ENCODE results near the gene ZIC1.
A peak's percentile ranks its signal among the peaks of the same experiment; 100 is the strongest.

Gene ZIC1

GRCh38 chr3:147369231-147369630 lies 39.9 kb upstream of the ZIC1 start:
- H3K9me3 ChIP-seq (ENCODE audit: insufficient read depth, low read depth, low read length) = peaks cover 3% of the 10 kb centered on the region; the same call in 1 of the 2 replicates
- H3K4me1 ChIP-seq (ENCODE audit: insufficient read depth, low read length) = peaks cover 12% of the 10 kb centered on the region; the same call in 1 of the 2 replicates
- H3K27ac ChIP-seq (ENCODE audit: low read length) = no peak overlapping the region
- no peaks in the 10 kb centered on the region for H3K36me3 ChIP-seq (ENCODE audit: insufficient read depth, low read depth, low read length)
- H3K9ac ChIP-seq (ENCODE audit: low read depth, low read length) = no peak overlapping the region
- no peak overlapping the region for H3K4me3 ChIP-seq (ENCODE audit: low read length)
- peaks cover 100% of the 10 kb centered on the region for H3K27me3 ChIP-seq (ENCODE audit: insufficient read depth, low read length)

GRCh38 chr3:147369661-147370123 lies 39.5 kb upstream of the ZIC1 start:
- H3K9ac ChIP-seq (ENCODE audit: low read depth, low read length) = no peak overlapping the region
- peaks cover 3% of the 10 kb centered on the region; the same call in 1 of the 2 replicates for H3K9me3 ChIP-seq (ENCODE audit: insufficient read depth, low read depth, low read length)
- no peak overlapping the region for H3K27ac ChIP-seq (ENCODE audit: low read length)
- peaks cover 100% of the 10 kb centered on the region for H3K27me3 ChIP-seq (ENCODE audit: insufficient read depth, low read length)
- H3K4me1 ChIP-seq (ENCODE audit: insufficient read depth, low read length) = peaks cover 12% of the 10 kb centered on the region; the same call in 1 of the 2 replicates
- H3K4me3 ChIP-seq (ENCODE audit: low read length) = peak overlapping the region; percentile 33; the same call in 1 of the 2 replicates
- no peaks in the 10 kb centered on the region for H3K36me3 ChIP-seq (ENCODE audit: insufficient read depth, low read depth, low read length)

DNA sequence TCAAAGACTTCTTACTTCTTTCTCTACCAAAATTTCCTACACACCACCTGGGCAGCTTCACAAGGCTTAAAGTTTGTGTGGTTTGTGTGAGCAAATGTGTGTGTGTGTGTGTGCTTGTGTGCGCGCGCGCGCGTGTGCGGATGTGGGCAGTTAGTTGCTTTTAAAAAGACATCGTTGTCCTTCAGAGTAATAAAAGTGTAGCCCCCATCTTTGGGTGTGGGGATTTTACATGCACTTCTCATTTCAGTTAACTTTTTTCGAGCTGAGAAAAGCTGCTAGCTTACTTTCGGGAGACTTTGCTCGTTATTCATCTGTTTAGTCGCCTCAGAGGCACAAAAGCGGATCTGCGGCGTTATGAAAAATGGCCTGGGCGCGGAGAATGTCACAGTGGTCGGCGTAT lies 38.8 kb upstream of the ZIC1 start:
- no peak overlapping the region for H3K9ac ChIP-seq (ENCODE audit: low read depth, low read length)
- 0 out of 2 replicates have a peak overlapping the region, but pooled peaks have one; percentile 16 for H3K4me3 ChIP-seq (ENCODE audit: low read length)
- peaks cover 3% of the 10 kb centered on the region; the same call in 1 of the 2 replicates for H3K9me3 ChIP-seq (ENCODE audit: insufficient read depth, low read depth, low read length)
- H3K4me1 ChIP-seq (ENCODE audit: insufficient read depth, low read length) = peaks cover 12% of the 10 kb centered on the region; the same call in 1 of the 2 replicates
- H3K27ac ChIP-seq (ENCODE audit: low read length) = no peak overlapping the region
- no peaks in the 10 kb centered on the region for H3K36me3 ChIP-seq (ENCODE audit: insufficient read depth, low read depth, low read length)
- H3K27me3 ChIP-seq (ENCODE audit: insufficient read depth, low read length) = peaks cover 100% of the 10 kb centered on the region

DNA sequence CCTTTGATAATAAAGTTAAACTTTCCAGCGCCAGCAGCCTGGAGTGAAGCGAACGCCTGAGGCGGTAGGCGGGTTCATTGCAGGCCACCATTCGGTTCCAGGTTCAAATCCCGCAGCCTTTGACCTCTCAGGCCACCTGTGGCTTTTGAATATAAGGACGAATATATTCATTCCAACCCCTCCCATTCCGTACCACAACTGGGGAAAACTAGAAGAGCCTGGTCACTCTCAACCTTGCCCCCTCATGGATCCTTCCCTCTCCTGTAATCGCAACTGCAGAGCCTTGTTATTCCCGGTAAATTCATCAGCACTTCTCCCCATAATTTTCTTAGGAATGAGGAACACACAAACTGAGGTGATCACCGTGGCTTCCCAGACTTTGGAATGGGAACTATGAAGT lies 38.0 kb upstream of the ZIC1 start:
- no peak overlapping the region for H3K9ac ChIP-seq (ENCODE audit: low read depth, low read length)
- H3K9me3 ChIP-seq (ENCODE audit: insufficient read depth, low read depth, low read length) = peaks cover 3% of the 10 kb centered on the region; the same call in 1 of the 2 replicates
- H3K4me3 ChIP-seq (ENCODE audit: low read length) = peak overlapping the region; percentile 36; the same call in 1 of the 2 replicates
- no peaks in the 10 kb centered on the region for H3K36me3 ChIP-seq (ENCODE audit: insufficient read depth, low read depth, low read length)
- H3K4me1 ChIP-seq (ENCODE audit: insufficient read depth, low read length) = peaks cover 12% of the 10 kb centered on the region; the same call in 1 of the 2 replicates
- H3K27ac ChIP-seq (ENCODE audit: low read length) = no peak overlapping the region
- peaks cover 100% of the 10 kb centered on the region for H3K27me3 ChIP-seq (ENCODE audit: insufficient read depth, low read length)

- peaks cover 100% of the 10 kb centered on the region for H3K27me3 ChIP-seq (ENCODE audit: insufficient read depth, low read length)
- no peak overlapping the region for H3K9ac ChIP-seq (ENCODE audit: low read depth, low read length)
- H3K4me3 ChIP-seq (ENCODE audit: low read length) = no peak overlapping the region
- H3K9me3 ChIP-seq (ENCODE audit: insufficient read depth, low read depth, low read length) = peaks cover 3% of the 10 kb centered on the region; the same call in 1 of the 2 replicates
- H3K4me1 ChIP-seq (ENCODE audit: insufficient read depth, low read length) = peaks cover 14% of the 10 kb centered on the region; the same call in 1 of the 2 replicates
- H3K27ac ChIP-seq (ENCODE audit: low read length) = no peak overlapping the region
- no peaks in the 10 kb centered on the region for H3K36me3 ChIP-seq (ENCODE audit: insufficient read depth, low read depth, low read length)
These were observed 37.3 kb upstream of the ZIC1 start for GRCh38 chr3:147371771-147372340.

- Histone ChIP-seq H3K9me3 (ENCODE audit: insufficient read depth, low read depth, low read length) (peaks cover 3% of the 10 kb centered on the region; the same call in 1 of the 2 replicates), H3K27me3 (ENCODE audit: insufficient read depth, low read length) (peaks cover 100% of the 10 kb centered on the region), H3K4me3 (ENCODE audit: low read length) (no peak overlapping the region)
These were observed 36.6 kb upstream of the ZIC1 start for GRCh38 chr3:147372525-147373027.

GRCh38 chr3:147373301-147373700 lies 35.9 kb upstream of the ZIC1 start:
- no peak overlapping the region for H3K27ac ChIP-seq (ENCODE audit: low read length)
- H3K9ac ChIP-seq (ENCODE audit: low read depth, low read length) = no peak overlapping the region
- peaks cover 100% of the 10 kb centered on the region for H3K27me3 ChIP-seq (ENCODE audit: insufficient read depth, low read length)
- H3K9me3 ChIP-seq (ENCODE audit: insufficient read depth, low read depth, low read length) = peaks cover 3% of the 10 kb centered on the region; the same call in 1 of the 2 replicates
- no peaks in the 10 kb centered on the region for H3K36me3 ChIP-seq (ENCODE audit: insufficient read depth, low read depth, low read length)
- H3K4me3 ChIP-seq (ENCODE audit: low read length) = no peak overlapping the region
- peaks cover 15% of the 10 kb centered on the region; the same call in 1 of the 2 replicates for H3K4me1 ChIP-seq (ENCODE audit: insufficient read depth, low read length)

More at GRCh38 chr3:147372525-147373027, 36.6 kb upstream of the ZIC1 start:
- Histone ChIP-seq H3K27ac (ENCODE audit: low read length) (no peak overlapping the region), H3K36me3 (ENCODE audit: insufficient read depth, low read depth, low read length) (no peaks in the 10 kb centered on the region), H3K9ac (ENCODE audit: low read depth, low read length) (no peak overlapping the region), H3K4me1 (ENCODE audit: insufficient read depth, low read length) (peaks cover 21% of the 10 kb centered on the region; the same call in 1 of the 2 replicates)

DNA sequence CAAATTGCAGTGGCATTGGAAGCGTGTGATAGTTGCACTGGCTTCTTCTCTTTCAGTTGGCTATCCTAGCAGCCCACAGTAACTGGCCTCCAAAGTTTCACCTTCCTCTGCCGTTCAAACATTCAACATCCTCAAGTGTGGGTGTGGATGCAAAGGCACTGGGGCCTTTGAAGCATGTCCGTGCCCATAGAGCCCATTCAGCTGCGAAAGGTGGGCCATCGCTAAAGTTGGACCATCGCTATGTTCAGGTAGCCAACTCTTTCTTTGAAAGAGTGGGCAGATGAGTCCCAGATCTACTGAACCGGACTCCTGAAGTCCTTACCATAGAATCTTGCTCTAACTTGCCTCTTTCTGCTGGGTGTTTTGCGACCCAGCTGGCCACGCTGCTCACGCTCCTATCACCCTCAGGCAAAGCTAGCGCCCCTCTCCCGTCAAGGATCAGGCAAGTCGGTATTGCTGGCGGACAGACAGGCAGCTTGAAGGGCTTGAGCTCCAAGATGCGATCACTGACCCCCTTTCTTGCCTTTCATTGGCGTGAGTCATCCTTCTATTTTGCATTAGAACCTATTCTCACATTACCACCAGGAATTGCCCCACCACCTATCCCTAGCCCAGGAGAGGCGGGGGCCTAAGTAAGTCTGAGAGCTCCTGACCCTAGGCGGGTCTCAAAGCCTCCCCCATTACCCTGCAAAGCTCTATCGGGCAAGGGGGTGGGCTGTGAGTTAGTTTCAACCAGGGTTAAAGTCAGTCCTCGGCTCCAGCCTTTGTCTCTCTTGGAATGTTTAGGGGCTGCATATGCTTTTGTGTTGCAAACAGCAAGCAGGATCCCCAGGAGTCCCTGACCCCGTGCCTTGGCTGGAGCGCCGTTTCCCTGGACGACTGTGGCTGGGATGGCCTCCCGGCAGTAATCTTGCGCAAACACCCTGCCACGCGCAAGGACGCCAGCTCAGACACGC lies 31.5 kb upstream of the ZIC1 start:
- Histone ChIP-seq H3K36me3 (ENCODE audit: insufficient read depth, low read depth, low read length) (no peaks in the 10 kb centered on the region), H3K9me3 (ENCODE audit: insufficient read depth, low read depth, low read length) (peaks cover 3% of the 10 kb centered on the region; the same call in 1 of the 2 replicates), H3K4me1 (ENCODE audit: insufficient read depth, low read length) (peaks cover 46% of the 10 kb centered on the region; the same call in 1 of the 2 replicates), H3K4me3 (ENCODE audit: low read length) (peak overlapping the region; percentile 64), H3K9ac (ENCODE audit: low read depth, low read length) (no peak overlapping the region; the same call in 1 of the 2 replicates), H3K27ac (ENCODE audit: low read length) (no peak overlapping the region), H3K27me3 (ENCODE audit: insufficient read depth, low read length) (peaks cover 100% of the 10 kb centered on the region)

- no peaks in the 10 kb centered on the region for H3K9me3 ChIP-seq (ENCODE audit: insufficient read depth, low read depth, low read length)
- no peak overlapping the region for H3K4me3 ChIP-seq (ENCODE audit: low read length)
- H3K36me3 ChIP-seq (ENCODE audit: insufficient read depth, low read depth, low read length) = no peaks in the 10 kb centered on the region
- peaks cover 100% of the 10 kb centered on the region for H3K27me3 ChIP-seq (ENCODE audit: insufficient read depth, low read length)
- peaks cover 46% of the 10 kb centered on the region; the same call in 1 of the 2 replicates for H3K4me1 ChIP-seq (ENCODE audit: insufficient read depth, low read length)
- H3K9ac ChIP-seq (ENCODE audit: low read depth, low read length) = no peak overlapping the region
- no peak overlapping the region for H3K27ac ChIP-seq (ENCODE audit: low read length)
These were observed 29.5 kb upstream of the ZIC1 start for GRCh38 chr3:147379651-147380050.

- Histone ChIP-seq H3K4me3 (ENCODE audit: low read length) (peak overlapping the region; percentile 4; the same call in 1 of the 2 replicates), H3K27me3 (ENCODE audit: insufficient read depth, low read length) (peaks cover 100% of the 10 kb centered on the region), H3K27ac (ENCODE audit: low read length) (no peak overlapping the region), H3K9me3 (ENCODE audit: insufficient read depth, low read depth, low read length) (no peaks in the 10 kb centered on the region), H3K36me3 (ENCODE audit: insufficient read depth, low read depth, low read length) (no peaks in the 10 kb centered on the region), H3K9ac (ENCODE audit: low read depth, low read length) (no peak overlapping the region; the same call in 1 of the 2 replicates), H3K4me1 (ENCODE audit: insufficient read depth, low read length) (peaks cover 49% of the 10 kb centered on the region; the same call in 1 of the 2 replicates)
These were observed 28.7 kb upstream of the ZIC1 start for GRCh38 chr3:147380387-147380951.

- H3K4me3 ChIP-seq (ENCODE audit: low read length) = peak overlapping the region; percentile 4; the same call in 1 of the 2 replicates
- H3K27me3 ChIP-seq (ENCODE audit: insufficient read depth, low read length) = peaks cover 100% of the 10 kb centered on the region
- no peaks in the 10 kb centered on the region for H3K9me3 ChIP-seq (ENCODE audit: insufficient read depth, low read depth, low read length)
These were observed 28.2 kb upstream of the ZIC1 start for GRCh38 chr3:147380977-147381376.

More at GRCh38 chr3:147380977-147381376, 28.2 kb upstream of the ZIC1 start:
- Histone ChIP-seq H3K4me1 (ENCODE audit: insufficient read depth, low read length) (peaks cover 51% of the 10 kb centered on the region; the same call in 1 of the 2 replicates), H3K27ac (ENCODE audit: low read length) (no peak overlapping the region), H3K9ac (ENCODE audit: low read depth, low read length) (no peak overlapping the region; the same call in 1 of the 2 replicates), H3K36me3 (ENCODE audit: insufficient read depth, low read depth, low read length) (no peaks in the 10 kb centered on the region)
